ENCODE measurements around the gene SLC25A53. TPM values are rescaled to one million over a fixed set of nuclear protein-coding genes. Genes with fewer than 3 reads are reported as not detected.
A peak's percentile ranks its signal among the peaks of the same experiment; 100 is the strongest.

The SLC25A53 gene
- total and polyA plus RNA-seq, 7 donors = 3.2 to 11.0 (median 5.2) TPM

DNA sequence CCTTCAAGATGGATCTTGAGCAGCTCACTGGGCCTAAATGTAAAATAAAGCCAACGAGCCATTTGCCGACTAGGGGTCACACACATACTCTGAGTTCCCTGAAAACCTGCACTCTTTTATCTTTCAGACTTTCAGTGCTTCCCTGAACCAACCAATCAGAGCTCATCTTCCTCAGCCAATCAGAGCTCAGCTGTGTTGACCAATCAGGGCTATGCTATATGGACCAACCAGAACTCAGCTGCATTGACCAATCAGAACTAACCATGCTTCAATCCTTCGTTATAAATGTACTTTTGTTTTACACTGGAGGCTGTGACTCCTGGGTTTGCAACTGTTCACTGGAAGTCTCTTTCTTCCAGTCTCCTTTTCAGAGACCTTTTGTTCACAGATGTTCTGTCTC is 19.3 kb downstream of the SLC25A53 start:
- TF ChIP-seq, protein P1, sequence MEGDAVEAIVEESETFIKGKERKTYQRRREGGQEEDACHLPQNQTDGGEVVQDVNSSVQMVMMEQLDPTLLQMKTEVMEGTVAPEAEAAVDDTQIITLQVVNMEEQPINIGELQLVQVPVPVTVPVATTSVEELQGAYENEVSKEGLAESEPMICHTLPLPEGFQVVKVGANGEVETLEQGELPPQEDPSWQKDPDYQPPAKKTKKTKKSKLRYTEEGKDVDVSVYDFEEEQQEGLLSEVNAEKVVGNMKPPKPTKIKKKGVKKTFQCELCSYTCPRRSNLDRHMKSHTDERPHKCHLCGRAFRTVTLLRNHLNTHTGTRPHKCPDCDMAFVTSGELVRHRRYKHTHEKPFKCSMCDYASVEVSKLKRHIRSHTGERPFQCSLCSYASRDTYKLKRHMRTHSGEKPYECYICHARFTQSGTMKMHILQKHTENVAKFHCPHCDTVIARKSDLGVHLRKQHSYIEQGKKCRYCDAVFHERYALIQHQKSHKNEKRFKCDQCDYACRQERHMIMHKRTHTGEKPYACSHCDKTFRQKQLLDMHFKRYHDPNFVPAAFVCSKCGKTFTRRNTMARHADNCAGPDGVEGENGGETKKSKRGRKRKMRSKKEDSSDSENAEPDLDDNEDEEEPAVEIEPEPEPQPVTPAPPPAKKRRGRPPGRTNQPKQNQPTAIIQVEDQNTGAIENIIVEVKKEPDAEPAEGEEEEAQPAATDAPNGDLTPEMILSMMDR (IDR thresholded peaks at IDR 0.05) = no peak
- Histone ChIP-seq H3K4me3 (no peak overlapping the region), H3K4me1 (no peaks in the 10 kb centered on the region), H3K9me3 (no peaks in the 10 kb centered on the region), H3K27me3 (ENCODE audit: insufficient read depth in 3 of 3, low read length in 2 of 3) (peaks cover 0 to 12% (median 0%) of the 10 kb centered on the region in 3 donors), H3K27ac (no peak overlapping the region), H3K36me3 (ENCODE audit: insufficient read depth in 1 of 2, low read depth in 1 of 2) (no peaks in the 10 kb centered on the region)
- DNase-seq (no peak), ATAC-seq (peak in 1 of 4 donors; percentile 39)
- 80 to 85% (median 82%) methylated on average over 3 of the region's 3 CpGs for WGBS, 3 donors
- intact Hi-C loops (cut with DNase I) = loop anchor here in 1 of 2 donors (10.0 kb wide), 1 partner anchor 293 kb away; no protein-coding TSS in a partner anchor

DNA sequence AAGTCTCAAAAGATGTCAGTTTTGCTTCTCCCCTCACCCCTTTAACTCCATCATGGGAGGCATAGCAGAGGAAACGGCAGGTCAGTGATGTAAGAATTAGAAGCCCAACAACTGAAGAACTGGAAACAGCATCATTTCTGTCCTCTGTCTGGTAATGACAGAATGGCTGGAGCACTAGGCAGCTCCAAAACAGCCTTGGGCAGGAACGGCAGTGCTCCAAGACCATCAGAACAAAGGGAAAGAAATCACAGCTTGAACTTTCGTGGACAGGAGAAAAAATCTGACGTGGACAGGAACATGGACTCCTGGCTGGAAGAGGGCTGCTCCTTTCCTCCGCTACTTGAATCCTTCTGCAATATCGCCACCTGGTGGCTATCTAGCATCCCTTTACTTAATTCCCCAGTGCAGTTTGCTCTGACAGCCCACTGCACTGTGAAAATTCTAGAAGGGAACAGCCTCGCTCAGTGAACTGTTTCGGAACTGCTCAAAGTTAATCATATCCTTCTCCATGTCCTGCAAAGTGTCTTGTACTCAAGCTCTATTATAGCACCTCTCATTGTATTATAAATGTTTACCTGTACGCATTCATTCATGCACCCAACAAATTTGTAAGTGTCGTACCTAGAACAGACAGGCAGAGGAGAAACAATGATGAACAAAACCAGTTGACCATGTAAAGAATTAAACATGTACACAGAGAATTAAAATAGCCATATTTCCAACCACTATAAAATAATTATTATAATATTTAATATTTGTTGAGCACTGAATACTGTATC is 20.4 kb downstream of the SLC25A53 start:
- intact Hi-C loops (cut with DNase I) = loop anchor here in 1 of 2 donors (10.0 kb wide), 1 partner anchor 292 kb away; no protein-coding TSS in a partner anchor
- TF ChIP-seq, protein P1 (IDR thresholded peaks at IDR 0.05) = peak; percentile 81

DNA sequence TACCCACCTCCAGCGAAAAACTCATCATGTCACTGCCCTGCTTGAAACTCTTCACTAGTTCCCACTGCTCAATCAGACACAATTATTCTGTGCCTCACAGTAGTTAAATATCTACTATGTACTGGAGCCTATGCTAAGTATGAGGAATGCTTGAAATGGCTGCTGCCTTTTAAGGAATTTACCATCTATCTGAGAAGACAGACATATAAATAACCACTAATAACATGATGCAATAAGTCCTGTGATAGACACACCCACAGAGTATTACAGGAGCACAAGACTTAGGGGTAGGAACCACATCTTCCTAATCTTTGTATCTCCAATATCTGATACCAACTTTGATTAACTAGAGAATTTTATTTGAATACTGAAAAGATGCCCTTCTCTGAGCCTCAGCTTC is 21.1 kb downstream of the SLC25A53 start:
- peaks cover 0 to 12% (median 0%) of the 10 kb centered on the region in 3 donors for H3K27me3 ChIP-seq (ENCODE audit: insufficient read depth in 3 of 3, low read length in 2 of 3)
- DNase-seq (no peak), ATAC-seq (no peak)
- no peak overlapping the region for H3K4me3 ChIP-seq
- no peaks in the 10 kb centered on the region for H3K9me3 ChIP-seq
- H3K36me3 ChIP-seq (ENCODE audit: insufficient read depth in 1 of 2, low read depth in 1 of 2) = no peaks in the 10 kb centered on the region
- H3K4me1 ChIP-seq = no peaks in the 10 kb centered on the region
- TF ChIP-seq, protein P1 (IDR thresholded peaks at IDR 0.05) = no peak
- H3K27ac ChIP-seq = no peak overlapping the region
- 81 to 97% (median 94%) methylated on average over 1 of the region's 1 CpG for WGBS, 3 donors
- intact Hi-C loops (cut with DNase I) = loop anchor here in 1 of 2 donors (10.0 kb wide), 1 partner anchor 291 kb away; no protein-coding TSS in a partner anchor

More for the DNA sequence above, 20.4 kb downstream of the SLC25A53 start:
- Histone ChIP-seq H3K36me3 (ENCODE audit: insufficient read depth in 1 of 2, low read depth in 1 of 2) (no peaks in the 10 kb centered on the region), H3K4me1 (no peaks in the 10 kb centered on the region), H3K27me3 (ENCODE audit: insufficient read depth in 3 of 3, low read length in 2 of 3) (peaks cover 0 to 12% (median 0%) of the 10 kb centered on the region in 3 donors), H3K4me3 (peak overlapping the region; percentile 53), H3K9me3 (no peaks in the 10 kb centered on the region), H3K27ac (no peak overlapping the region)
- ATAC-seq (peak; percentile 77 to 97 (median 87)), DNase-seq (peak; percentile 23 to 54)
- WGBS, 3 donors = 20 to 24% (median 21%) methylated on average over 10 of the region's 10 CpGs

DNA sequence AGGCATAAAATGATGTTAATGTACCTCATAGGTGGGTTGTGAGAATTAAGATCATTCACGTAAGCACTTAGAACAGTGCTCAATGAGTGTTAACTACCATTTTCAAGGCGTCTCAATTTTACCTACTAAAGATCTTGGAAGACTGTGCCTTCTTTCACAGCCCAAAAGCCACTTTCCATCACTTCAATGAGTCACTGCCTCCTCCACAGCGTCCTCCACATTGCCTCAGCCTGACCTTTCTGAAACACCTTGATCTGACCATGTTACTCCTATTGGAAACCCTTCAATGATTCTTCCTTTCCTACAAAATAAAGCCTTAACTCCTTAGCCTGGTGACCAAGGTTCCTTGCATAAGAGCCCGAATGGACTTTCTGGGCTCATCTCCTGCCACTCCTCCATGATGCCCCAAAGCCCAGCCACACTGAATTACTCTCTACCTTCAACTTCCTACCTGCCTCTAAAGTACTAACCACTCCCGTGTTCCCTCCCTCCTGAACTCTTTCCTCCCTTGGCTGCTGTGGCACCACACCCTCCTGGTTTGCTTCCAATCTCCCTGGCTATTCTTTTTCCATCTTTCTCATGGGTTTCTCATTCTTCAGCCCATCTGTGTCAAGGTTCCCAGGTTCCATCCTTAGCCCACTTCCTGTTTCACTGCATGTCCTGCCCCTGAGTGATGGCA is 22.1 kb downstream of the SLC25A53 start:
- Histone ChIP-seq H3K36me3 (ENCODE audit: insufficient read depth in 1 of 2, low read depth in 1 of 2) (peaks cover 0 to 5% of the 10 kb centered on the region in 2 donors), H3K4me3 (no peak overlapping the region), H3K9me3 (no peaks in the 10 kb centered on the region), H3K27ac (no peak overlapping the region), H3K27me3 (ENCODE audit: insufficient read depth in 3 of 3, low read length in 2 of 3) (peaks cover 0 to 12% (median 0%) of the 10 kb centered on the region in 3 donors), H3K4me1 (no peaks in the 10 kb centered on the region)
- 58 to 84% (median 84%) methylated on average over 5 of the region's 5 CpGs for WGBS, 3 donors
- TF ChIP-seq, protein P1 (IDR thresholded peaks at IDR 0.05) = no peak
- intact Hi-C loops (cut with DNase I) = loop anchor here (5.0 to 10.0 kb wide), 2 partner anchors 287 to 290 kb away; no protein-coding TSS in a partner anchor
- no peak for DNase-seq
- no peak for ATAC-seq
